ENCODE data around the gene CALM3. TPM values are rescaled to one million over a fixed set of nuclear protein-coding genes. Genes with fewer than 3 reads are reported as not detected.

The CALM3 gene
- total and polyA plus RNA-seq, 2 experiments from 2014 or later = 237 to 246 TPM

GRCh38 chr19:46591254-46591653 lies 9.9 kb upstream of the CALM3 start:
- Histone ChIP-seq H4K20me1 (ENCODE audit: insufficient read depth, poor library complexity, severe bottlenecking) (no peaks in the 10 kb centered on the region), H2AFZ (no peak overlapping the region), H3K9me2 (replicated peaks; ENCODE audit: insufficient read depth) (no peaks in the 10 kb centered on the region), H3K4me1 (ENCODE audit: insufficient read depth) (no peaks in the 10 kb centered on the region), H3K27me3 (no peaks in the 10 kb centered on the region), H3K36me3 (replicated peaks; ENCODE audit: insufficient read depth, low read depth) (no peaks in the 10 kb centered on the region), H3K79me2 (no peaks in the 10 kb centered on the region), H3K27ac (no peak overlapping the region), H3K4me3 (no peak overlapping the region), H3K9me3 (ENCODE audit: low read depth) (no peaks in the 10 kb centered on the region), H3K4me2 (no peak overlapping the region)
- no peak for DNase-seq (ENCODE audit: low spot score)
- no peak for TF ChIP-seq CTCF (IDR thresholded peaks at IDR 0.05; ENCODE audit: poor library complexity)
- TF ChIP-seq EZH2phosphoT487 (IDR thresholded peaks at IDR 0.05; ENCODE audit: low read depth, severe bottlenecking, unreplicated experiment) = no peak
- TF ChIP-seq EZH2 (IDR thresholded peaks at IDR 0.05; ENCODE audit: borderline replicate concordance) = no peak
- 97% methylated on average over 4 of the region's 4 CpGs for WGBS (ENCODE audit: low lambda C conversion rate, missing lambda C conversion rate)

GRCh38 chr19:46591870-46592269 lies 9.3 kb upstream of the CALM3 start:
- Histone ChIP-seq H3K79me2 (no peaks in the 10 kb centered on the region), H3K4me2 (no peak overlapping the region), H3K4me1 (ENCODE audit: insufficient read depth) (no peaks in the 10 kb centered on the region), H3K27me3 (no peaks in the 10 kb centered on the region), H2AFZ (no peak overlapping the region), H3K36me3 (replicated peaks; ENCODE audit: insufficient read depth, low read depth) (no peaks in the 10 kb centered on the region), H3K9me2 (replicated peaks; ENCODE audit: insufficient read depth) (no peaks in the 10 kb centered on the region), H3K27ac (no peak overlapping the region), H4K20me1 (ENCODE audit: insufficient read depth, poor library complexity, severe bottlenecking) (no peaks in the 10 kb centered on the region), H3K4me3 (no peak overlapping the region), H3K9me3 (ENCODE audit: low read depth) (no peaks in the 10 kb centered on the region)
- WGBS (ENCODE audit: low lambda C conversion rate, missing lambda C conversion rate) = 92% methylated on average over 3 of the region's 3 CpGs
- TF ChIP-seq CTCF (IDR thresholded peaks at IDR 0.05; ENCODE audit: poor library complexity) (no peak), EZH2 (IDR thresholded peaks at IDR 0.05; ENCODE audit: borderline replicate concordance) (no peak), EZH2phosphoT487 (IDR thresholded peaks at IDR 0.05; ENCODE audit: low read depth, severe bottlenecking, unreplicated experiment) (no peak)
- DNase-seq (ENCODE audit: low spot score) = no peak

- WGBS (ENCODE audit: low lambda C conversion rate, missing lambda C conversion rate) = 83% methylated on average over 6 of the region's 6 CpGs
- Histone ChIP-seq H3K9me3 (ENCODE audit: low read depth) (no peaks in the 10 kb centered on the region), H3K4me3 (no peak overlapping the region), H3K4me1 (ENCODE audit: insufficient read depth) (no peaks in the 10 kb centered on the region), H3K27ac (no peak overlapping the region), H3K27me3 (no peaks in the 10 kb centered on the region), H4K20me1 (ENCODE audit: insufficient read depth, poor library complexity, severe bottlenecking) (no peaks in the 10 kb centered on the region), H3K36me3 (replicated peaks; ENCODE audit: insufficient read depth, low read depth) (no peaks in the 10 kb centered on the region), H3K79me2 (no peaks in the 10 kb centered on the region), H3K4me2 (no peak overlapping the region), H3K9me2 (replicated peaks; ENCODE audit: insufficient read depth) (no peaks in the 10 kb centered on the region), H2AFZ (no peak overlapping the region)
- TF ChIP-seq CTCF (IDR thresholded peaks at IDR 0.05; ENCODE audit: poor library complexity) = no peak
- no peak for TF ChIP-seq EZH2 (IDR thresholded peaks at IDR 0.05; ENCODE audit: borderline replicate concordance)
- no peak for DNase-seq (ENCODE audit: low spot score)
Measured at GRCh38 chr19:46596008-46596407, 5.1 kb upstream of the CALM3 start.

- peaks cover 7% of the 10 kb centered on the region for H4K20me1 ChIP-seq (ENCODE audit: insufficient read depth, poor library complexity, severe bottlenecking)
- no peaks in the 10 kb centered on the region for H3K36me3 ChIP-seq (replicated peaks; ENCODE audit: insufficient read depth, low read depth)
- peaks cover 1% of the 10 kb centered on the region for H3K4me1 ChIP-seq (ENCODE audit: insufficient read depth)
- H2AFZ ChIP-seq = no peak overlapping the region
- no peak overlapping the region for H3K4me3 ChIP-seq
- H3K27ac ChIP-seq = no peak overlapping the region
- no peak for DNase-seq (ENCODE audit: low spot score)
- no peaks in the 10 kb centered on the region for H3K9me2 ChIP-seq (replicated peaks; ENCODE audit: insufficient read depth)
- TF ChIP-seq CTCF (IDR thresholded peaks at IDR 0.05; ENCODE audit: poor library complexity) (no peak), EZH2 (IDR thresholded peaks at IDR 0.05; ENCODE audit: borderline replicate concordance) (no peak), EZH2phosphoT487 (IDR thresholded peaks at IDR 0.05; ENCODE audit: low read depth, severe bottlenecking, unreplicated experiment) (no peak)
- no peaks in the 10 kb centered on the region for H3K27me3 ChIP-seq
- H3K79me2 ChIP-seq = peaks cover 22% of the 10 kb centered on the region
- H3K4me2 ChIP-seq = no peak overlapping the region
- no peaks in the 10 kb centered on the region for H3K9me3 ChIP-seq (ENCODE audit: low read depth)
- whole genome bisulfite sequencing (ENCODE audit: low lambda C conversion rate, missing lambda C conversion rate) = 92% methylated on average over 4 of the region's 4 CpGs
Measured at GRCh38 chr19:46598372-46598917, 2.7 kb upstream of the CALM3 start.
